ENCODE measurements around the gene TBX21. TPM values are rescaled to one million over a fixed set of nuclear protein-coding genes. Genes with fewer than 3 reads are reported as not detected.

Gene TBX21
- total RNA-seq, 4 donors from 2014 or later, result 1.1 to 4.5 (median 2.9) TPM; not detected in 1

- H3K36me3 ChIP-seq, result peaks cover 0 to 43% (median 0%) of the 10 kb centered on the region in 3 donors
- no peak for DNase-seq
- TF ChIP-seq CTCF (IDR thresholded peaks at IDR 0.05) (no peak), POLR2A (IDR thresholded peaks at IDR 0.05) (no peak)
- WGBS, 2 donors, result 90 to 96% methylated on average over 4 of the region's 4 CpGs
- no peak overlapping the region for H3K27ac ChIP-seq
- intact Hi-C loops (cut with DNase I), result loop anchor here (10.0 kb wide), 1 partner anchor 105 kb away; no protein-coding TSS in a partner anchor
- H3K9me3 ChIP-seq, result no peaks in the 10 kb centered on the region
- H3K4me3 ChIP-seq, result no peak overlapping the region
- H3K4me1 ChIP-seq, result peaks cover 0 to 41% (median 11%) of the 10 kb centered on the region in 3 donors
- H3K27me3 ChIP-seq, result no peaks in the 10 kb centered on the region
Measured at GRCh38 chr17:47699536-47699840, 33.5 kb upstream of the TBX21 start.

- intact Hi-C loops (cut with DNase I), result no loop called here
- TF ChIP-seq POLR2A (IDR thresholded peaks at IDR 0.05) (no peak), CTCF (IDR thresholded peaks at IDR 0.05) (no peak)
- no peak for DNase-seq
- Histone ChIP-seq H3K36me3 (peaks cover 0 to 47% (median 0%) of the 10 kb centered on the region in 3 donors), H3K27me3 (no peaks in the 10 kb centered on the region), H3K9me3 (no peaks in the 10 kb centered on the region), H3K4me3 (no peak overlapping the region), H3K4me1 (peaks cover 0 to 32% (median 4%) of the 10 kb centered on the region in 3 donors), H3K27ac (no peak overlapping the region)
- WGBS, 2 donors, result 80 to 100% methylated on average over 1 to 11 of the region's 13 CpGs
Measured at GRCh38 chr17:47700471-47701449, 32.3 kb upstream of the TBX21 start.

- no peak overlapping the region for H3K4me3 ChIP-seq
- no peaks in the 10 kb centered on the region for H3K9me3 ChIP-seq
- peaks cover 0 to 47% (median 0%) of the 10 kb centered on the region in 3 donors for H3K36me3 ChIP-seq
- no peaks in the 10 kb centered on the region for H3K27me3 ChIP-seq
- intact Hi-C loops (cut with DNase I), result no loop called here
- TF ChIP-seq CTCF (IDR thresholded peaks at IDR 0.05), result no peak
- no peak for DNase-seq
- 80% methylated on average over 1 to 2 of the region's 4 CpGs for WGBS, 2 donors
- peaks cover 0 to 32% (median 7%) of the 10 kb centered on the region in 3 donors for H3K4me1 ChIP-seq
- H3K27ac ChIP-seq, result no peak overlapping the region
Measured at GRCh38 chr17:47701608-47702007, 31.4 kb upstream of the TBX21 start.

- TF ChIP-seq CTCF (IDR thresholded peaks at IDR 0.05) (no peak), POLR2A (IDR thresholded peaks at IDR 0.05) (no peak)
Measured at GRCh38 chr17:47702391-47702995, 30.5 kb upstream of the TBX21 start.

GRCh38 chr17:47703191-47703591, 29.8 kb upstream of the TBX21 start:
- Histone ChIP-seq H3K9me3 (no peaks in the 10 kb centered on the region), H3K27ac (no peak overlapping the region), H3K27me3 (no peaks in the 10 kb centered on the region), H3K4me1 (peaks cover 0 to 43% (median 13%) of the 10 kb centered on the region in 3 donors), H3K4me3 (no peak overlapping the region), H3K36me3 (peaks cover 0 to 38% (median 0%) of the 10 kb centered on the region in 3 donors)
- intact Hi-C loops (cut with DNase I), result no loop called here
- DNase-seq, result no peak
- WGBS, 2 donors, result 44 to 82% methylated on average over 8 to 9 of the region's 15 CpGs
- no peak for TF ChIP-seq CTCF (IDR thresholded peaks at IDR 0.05)
- no peak for TF ChIP-seq POLR2A (IDR thresholded peaks at IDR 0.05)

More at GRCh38 chr17:47702391-47702995, 30.5 kb upstream of the TBX21 start:
- Histone ChIP-seq H3K9me3 (no peaks in the 10 kb centered on the region), H3K4me1 (peaks cover 0 to 36% (median 13%) of the 10 kb centered on the region in 3 donors), H3K27ac (no peak overlapping the region), H3K27me3 (no peaks in the 10 kb centered on the region), H3K36me3 (peaks cover 0 to 38% (median 0%) of the 10 kb centered on the region in 3 donors), H3K4me3 (no peak overlapping the region)
- WGBS, 2 donors, result 76 to 83% methylated on average over 5 to 6 of the region's 12 CpGs
- intact Hi-C loops (cut with DNase I), result no loop called here
- no peak for DNase-seq
